Hematopoietic multipotent progenitor cell treated with erythropoietin and hydrocortisone succinate and interleukin-3 and kit ligand, for 15 days (in vitro differentiated cells): Measurements from ENCODE around the gene ZBTB11.
"Not testable (repeated sequence)": the region's sequence is repeated elsewhere in the genome, so short reads cannot be mapped to it uniquely, and the experiment has no call there.

Experiments
- DNase-seq: peaks from one replicate; pipeline ENCODE4 v3.0.0-alpha.2; 2015; ENCODE audit warnings: low spot score

The ZBTB11 gene

DNA sequence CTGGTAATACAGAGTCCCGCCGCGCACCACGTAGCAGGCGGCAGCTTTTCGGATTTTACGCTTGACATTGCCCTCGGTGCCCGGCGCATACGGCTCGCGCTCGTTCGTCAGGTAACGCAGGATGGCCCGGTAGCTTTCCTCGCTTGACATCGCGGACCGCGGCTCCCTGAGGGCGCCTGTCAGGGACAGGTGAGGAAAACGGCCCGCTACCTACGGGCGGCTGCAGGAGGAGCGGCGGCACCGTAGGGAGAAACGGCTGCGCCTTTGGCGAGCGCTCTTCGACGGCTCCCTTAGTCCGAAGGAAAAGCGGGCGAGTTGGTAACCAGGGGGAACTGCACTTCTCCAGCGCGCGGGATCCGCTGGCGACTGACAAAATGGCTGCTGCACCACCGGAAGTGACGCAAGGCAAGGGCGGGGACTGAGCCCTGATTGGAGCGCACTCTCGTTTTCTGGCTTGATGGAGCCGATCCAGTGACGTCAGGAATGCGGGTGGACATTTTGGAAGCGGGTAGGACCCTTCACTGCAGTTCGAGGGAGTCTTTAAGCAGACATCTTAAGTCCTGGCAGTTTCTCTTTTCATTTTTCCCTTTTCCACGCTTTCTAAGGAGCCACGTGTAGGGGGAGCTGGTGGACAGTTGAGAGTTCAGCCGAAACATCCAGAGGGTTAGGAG, at the start of gene ZBTB11:
TSS of gene ZBTB11 (minus strand) at position 368 of the 671 bp plus-strand sequence. CDS start at position 150, 218 bp downstream.
- peak; percentile 100 for DNase-seq

DNA sequence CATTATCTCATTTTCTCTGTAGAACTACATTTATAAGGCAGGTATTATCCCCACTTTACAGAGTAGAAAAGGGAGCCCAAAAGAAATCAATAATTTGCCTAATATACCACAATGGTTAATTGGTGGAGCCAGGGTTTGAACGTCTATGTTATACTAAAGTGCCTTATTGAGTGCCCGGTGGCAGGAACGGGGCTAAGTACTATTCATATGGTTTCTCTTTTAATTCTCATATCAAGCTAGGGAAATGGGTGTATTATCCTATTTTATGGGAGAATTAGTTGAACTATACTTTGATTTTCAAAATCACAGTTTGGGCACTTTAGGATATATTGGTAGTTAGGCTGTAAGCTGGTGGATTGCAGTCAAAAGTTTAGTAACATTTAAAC, 49.0 kb upstream of the ZBTB11 start:
- DNase-seq, result no peak

DNA sequence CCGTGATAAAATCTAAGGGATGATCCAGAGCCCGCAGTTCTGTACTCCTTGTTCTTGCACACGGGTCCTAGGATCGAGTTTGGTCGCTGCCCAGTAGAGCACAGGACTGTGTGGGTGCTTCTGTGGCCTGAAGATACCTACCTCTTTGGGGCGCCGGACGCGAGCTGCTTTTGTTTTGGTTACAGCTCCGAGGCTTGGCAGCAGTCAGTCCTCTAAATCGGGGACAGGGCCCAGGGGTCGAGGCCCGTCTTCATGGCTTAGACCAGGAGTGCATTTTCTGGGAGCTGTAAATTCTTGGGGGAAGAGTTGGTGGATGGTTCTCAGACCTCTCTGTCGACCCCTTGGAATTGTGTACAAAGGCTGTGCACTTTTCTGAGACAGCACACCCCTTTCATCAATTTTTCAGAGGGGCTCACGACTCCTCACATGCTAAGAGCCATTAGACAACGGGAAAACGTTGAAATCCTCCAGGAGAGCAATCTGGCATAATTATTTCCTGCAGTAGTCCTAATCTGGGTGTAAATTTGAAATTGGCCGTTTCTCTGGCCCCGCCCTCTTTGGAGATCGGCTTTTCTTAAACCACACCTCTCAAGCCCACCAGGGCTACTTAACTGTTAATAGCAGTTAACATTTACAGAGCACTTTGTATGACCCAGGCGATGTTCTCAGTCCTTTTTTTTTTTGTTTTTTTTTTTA, 48.4 kb upstream of the ZBTB11 start:
- peak; percentile 51 for DNase-seq

DNA sequence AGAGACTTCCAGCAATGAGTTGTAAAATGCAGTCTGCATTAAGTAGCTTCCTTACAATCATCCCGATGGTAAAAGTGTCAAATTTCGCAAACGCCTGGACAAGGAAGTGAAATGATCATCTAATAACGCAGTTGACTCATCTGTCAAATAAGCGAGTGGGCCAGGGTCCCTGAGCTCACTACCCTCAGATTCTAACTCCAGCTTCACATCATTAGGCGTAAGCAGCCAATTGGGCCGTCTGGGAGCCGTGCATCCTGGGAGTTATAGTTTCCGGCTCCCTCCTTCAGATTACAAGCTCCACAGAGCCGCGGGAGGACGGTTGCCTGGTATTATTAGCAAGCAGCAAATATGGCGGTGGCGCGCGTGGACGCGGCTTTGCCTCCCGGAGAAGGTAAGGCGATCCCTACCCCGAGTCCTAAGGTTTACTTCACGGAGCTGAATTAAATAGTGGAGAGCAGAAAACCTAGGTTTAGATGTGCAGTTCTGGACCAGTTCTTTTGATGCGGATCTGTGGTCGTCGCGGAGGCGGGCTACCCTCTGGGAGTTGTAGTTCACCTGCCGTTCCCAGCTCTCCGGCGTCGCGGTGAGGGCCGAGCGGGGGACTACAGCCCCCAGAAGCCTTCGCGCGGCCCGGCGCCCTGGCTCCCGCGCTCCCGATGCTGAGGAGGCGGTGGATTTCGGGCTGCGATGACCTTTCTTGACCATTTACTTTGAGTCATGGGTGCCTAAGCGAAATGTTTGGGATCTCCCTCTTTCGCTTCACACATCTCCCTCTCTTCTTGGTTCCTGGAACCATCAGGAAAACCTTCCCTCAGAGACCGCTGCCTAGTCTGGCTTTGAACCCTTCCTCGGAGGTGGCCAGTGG, 47.6 kb upstream of the ZBTB11 start, which contains the start of gene CEP97:
TSS of gene CEP97 (plus strand) at position 286 of the 865 bp plus-strand sequence. CDS start at position 349, 63 bp downstream.
- peak; percentile 87 for DNase-seq

DNA sequence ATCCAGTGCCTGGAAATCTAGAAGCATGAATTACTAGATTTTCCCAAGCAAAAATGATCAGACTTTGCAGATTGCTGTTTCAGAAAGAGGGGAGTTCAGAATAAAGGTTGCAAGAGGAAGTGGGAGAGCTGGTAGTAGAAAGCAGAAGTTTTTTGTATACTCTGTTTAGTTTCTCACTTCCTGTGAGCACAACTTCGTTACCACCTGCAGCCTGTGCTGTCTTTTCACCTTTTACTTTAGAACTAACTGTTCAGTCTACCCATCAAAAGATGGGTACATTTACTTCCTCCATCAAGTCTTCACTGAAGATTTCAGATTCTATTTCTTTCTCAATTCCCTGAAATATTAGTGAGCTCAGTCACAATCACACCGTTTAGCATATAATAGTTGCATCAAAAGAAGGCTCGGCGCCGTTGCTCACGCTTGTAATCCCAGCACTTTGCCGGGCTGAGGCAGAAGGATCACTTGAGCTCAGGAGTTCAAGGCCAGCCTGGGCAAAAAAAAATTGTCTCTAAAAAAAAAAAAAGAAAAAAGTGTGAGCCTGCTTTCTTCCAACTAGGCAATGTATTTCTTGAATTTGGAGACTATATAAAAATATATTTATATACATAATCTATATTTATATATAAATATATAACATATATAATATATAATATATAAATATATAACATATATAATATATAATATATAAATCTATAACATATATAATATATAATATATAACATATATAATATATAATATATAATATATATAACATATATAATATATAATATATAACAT, 45.7 kb upstream of the ZBTB11 start:
- no peak for DNase-seq

DNA sequence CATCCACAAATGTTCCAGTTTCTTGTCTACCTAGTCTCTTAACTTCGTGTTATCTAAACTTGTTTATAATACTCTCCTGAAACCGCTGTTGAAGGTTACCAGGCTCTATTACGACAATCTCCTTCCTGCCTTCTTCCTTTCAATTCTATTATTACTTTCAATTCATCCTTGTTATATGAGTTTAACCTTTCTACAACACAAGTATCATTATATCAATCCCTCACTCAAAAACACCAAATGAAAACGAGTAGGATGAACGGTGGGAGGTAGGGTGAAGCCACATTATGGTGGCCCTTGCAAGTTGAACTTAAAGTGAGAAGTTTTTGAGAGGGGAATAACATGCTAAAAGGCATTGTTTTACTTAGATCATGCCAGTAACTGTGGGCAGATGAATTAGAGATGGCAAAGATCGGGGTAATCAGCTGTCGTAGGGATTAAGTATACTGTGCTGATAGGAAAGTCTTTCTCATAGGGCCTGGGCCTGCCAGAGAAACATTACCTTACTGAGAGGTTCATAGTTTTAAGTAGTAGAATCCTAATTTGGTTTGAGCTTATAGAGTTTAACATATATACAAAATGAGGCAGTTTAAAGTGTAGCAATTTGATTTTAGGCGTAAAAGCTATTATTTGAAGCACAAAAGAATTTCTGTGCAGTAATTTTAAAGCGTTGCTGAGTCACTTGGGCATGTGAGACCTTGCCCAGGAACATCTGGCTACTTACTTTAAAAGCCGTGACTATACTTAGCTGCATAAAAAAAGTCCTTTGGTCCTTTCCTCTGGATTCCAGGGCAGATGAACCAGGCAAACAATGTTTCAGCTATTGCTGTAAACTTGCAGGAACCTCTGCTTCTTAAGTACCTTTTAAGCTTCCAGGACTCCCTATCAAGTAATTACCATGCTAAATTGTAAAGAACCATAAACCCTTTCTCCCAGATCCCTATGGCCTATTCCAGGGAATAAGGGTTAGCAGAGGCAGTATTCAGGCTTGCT, 44.2 kb upstream of the ZBTB11 start:
- DNase-seq, result no peak

GRCh38 chr3:101719604-101720185, 42.8 kb upstream of the ZBTB11 start:
- no peak for DNase-seq

GRCh38 chr3:101718455-101718854, 41.5 kb upstream of the ZBTB11 start:
- no peak for DNase-seq

DNA sequence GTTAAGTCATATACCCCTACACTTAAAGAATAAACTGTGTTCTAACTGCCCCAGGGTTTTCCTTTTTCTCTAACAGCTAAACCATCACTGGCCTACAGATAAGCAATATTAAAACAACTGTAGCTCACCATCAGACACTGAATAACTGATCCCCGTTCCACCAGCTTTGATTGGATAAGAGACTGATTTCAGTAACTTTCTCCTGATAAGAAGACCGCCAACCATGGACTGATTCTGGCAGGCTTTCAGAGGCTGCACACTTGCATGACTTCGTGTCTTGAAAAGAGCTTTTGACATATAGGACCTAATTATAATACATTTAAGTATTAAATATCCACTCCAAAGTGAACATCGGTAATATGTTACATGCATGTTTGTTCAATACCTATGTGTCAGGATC, 32.2 kb upstream of the ZBTB11 start:
- DNase-seq, result no peak

DNA sequence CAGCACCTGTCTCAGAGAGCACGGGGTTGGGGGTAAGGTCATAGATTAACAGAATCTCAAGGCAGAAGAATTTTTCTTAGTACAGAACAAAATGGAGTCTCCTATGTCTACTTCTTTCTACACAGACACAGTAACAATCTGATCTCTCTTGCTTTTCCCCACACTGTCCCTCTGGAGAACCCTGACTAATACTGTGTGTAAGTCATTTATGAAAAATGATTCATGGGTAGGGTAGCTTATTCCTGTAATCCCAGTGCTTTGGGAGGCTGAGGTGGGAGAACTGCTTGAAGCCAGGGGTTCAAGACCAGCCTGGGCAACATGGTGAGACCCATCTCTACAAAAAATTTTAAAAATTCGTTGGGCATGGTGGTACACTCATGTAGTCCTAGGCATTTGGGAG, 27.7 kb upstream of the ZBTB11 start:
- DNase-seq, result not testable (repeated sequence)

- DNase-seq, result no peak
Observed at GRCh38 chr3:101703169-101703568, 26.2 kb upstream of the ZBTB11 start.

- DNase-seq, result no peak
Observed at GRCh38 chr3:101702726-101703125, 25.8 kb upstream of the ZBTB11 start.

DNA sequence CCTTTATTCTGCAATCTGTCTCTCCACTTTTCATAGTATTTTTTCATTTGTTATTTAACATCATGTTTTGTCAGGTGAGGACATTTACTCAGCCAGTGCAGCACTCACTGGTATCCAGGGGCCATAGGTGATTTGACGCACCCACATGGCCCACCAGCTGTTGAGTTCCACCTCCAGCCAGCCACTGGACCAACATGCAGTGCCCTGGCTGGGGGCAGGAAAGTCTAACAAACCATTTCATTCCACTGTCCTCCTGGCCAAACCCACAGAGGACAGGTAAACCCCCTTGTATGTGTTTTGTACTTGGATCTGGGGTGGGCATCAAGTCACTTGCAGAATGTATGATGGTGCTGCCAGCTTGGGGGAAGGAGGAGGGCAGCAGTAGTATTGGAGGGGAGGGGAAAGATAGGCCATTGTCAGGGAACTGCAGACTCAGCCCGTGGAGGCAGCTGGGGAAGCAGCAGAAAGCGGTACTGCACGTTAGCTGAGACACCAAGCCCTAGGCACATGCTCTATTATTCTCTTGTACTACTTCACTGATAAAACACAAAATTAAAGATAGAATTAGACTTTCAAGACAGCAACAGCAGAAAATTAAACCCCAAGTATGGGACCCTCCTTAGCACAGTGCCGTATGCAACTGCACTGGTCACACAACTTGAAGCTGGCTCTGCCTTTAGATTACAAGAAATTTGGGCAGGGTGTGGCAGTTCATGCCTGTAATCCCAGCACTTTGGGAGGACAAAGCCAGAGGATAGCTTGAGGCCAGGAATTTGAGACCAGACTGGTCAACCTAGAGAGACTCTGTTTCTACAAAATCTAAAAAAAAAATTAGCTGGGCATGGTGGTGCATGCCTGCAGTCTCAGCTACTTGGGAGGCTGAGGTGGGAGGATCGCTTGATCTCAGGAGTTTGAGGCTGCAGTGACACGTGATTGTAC, 25.0 kb upstream of the ZBTB11 start:
- DNase-seq, result no peak

- DNase-seq, result peak; percentile 77
Observed at GRCh38 chr3:101695779-101696372, 18.9 kb upstream of the ZBTB11 start.

GRCh38 chr3:101694836-101695235, 17.9 kb upstream of the ZBTB11 start:
- not testable (repeated sequence) for DNase-seq

DNA sequence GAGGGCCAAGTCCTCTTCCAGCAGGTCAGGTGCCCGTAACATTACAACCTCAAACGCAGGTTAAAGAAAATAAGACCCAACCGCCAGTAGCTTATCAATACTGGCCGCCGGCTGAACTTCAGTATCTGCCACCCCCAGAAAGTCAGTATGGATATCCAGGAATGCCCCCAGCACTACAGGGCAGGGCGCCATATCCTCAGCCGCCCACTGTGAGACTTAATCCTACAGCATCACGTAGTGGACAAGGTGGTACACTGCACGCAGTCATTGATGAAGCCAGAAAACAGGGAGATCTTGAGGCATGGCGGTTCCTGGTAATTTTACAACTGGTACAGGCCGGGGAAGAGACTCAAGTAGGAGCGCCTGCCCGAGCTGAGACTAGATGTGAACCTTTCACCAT, 16.6 kb upstream of the ZBTB11 start:
- DNase-seq, result peak; percentile 67

DNA sequence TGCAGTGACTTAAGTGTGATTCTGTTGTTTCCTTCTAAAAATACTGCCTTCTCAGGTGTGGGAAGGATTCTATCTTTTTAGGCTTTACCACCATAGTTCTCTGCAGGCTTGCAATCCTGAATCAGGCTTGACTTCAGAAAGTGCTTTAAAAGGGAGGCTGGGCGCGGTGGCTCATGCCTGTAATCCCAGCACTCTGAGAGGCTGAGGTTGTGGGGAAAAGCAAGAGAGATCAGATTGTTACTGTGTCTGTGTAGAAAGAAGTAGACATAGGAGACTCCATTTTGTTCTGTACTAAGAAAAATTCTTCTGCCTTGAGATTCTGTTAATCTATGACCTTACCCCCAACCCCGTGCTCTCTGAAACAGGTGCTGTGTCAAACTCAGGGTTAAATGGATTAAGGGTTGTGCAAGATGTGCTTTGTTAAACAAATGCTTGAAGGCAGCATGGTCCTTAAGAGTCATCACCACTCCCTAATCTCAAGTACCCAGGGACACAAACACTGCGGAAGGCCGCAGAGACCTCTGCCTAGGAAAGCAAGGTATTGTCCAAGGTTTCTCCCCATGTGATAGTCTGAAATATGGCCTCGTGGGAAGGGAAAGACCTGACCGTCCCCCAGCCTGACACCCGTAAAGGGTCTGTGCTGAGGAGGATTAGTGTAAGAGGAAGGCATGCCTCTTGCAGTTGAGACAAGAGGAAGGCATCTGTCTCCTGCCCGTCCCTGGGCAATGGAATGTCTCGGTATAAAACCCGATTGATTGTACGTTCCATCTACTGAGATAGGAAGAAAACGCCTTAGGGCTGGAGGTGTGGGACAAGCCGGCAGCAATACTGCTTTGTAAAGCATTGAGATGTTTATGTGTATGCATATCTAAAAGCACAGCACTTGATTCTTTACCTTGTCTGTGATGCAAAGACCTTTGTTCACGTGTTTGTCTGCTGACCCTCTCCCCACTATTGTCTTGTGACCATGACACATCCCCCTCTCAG, 15.0 kb upstream of the ZBTB11 start:
- DNase-seq, result not testable (repeated sequence)
